Calu3 (cell line): ENCODE results near the gene VPS26C. TPM values are rescaled to one million over a fixed set of nuclear protein-coding genes. Genes with fewer than 3 reads are reported as not detected.

Experiments
- BruUV-seq: library from RNA; stranded (reverse); fragments of 400-500 nt; replicated peaks from 2 replicates; lab custom pipeline; 2021; lab: Mats Ljungman, UMichigan
- CTCF ChIA-PET: fragments of 300-600 bp; sonication (Branson Sonifier 250); formaldehyde crosslinking; loops from one replicate; lab custom pipeline; 2022; ENCODE audit warnings: antibody characterized with exemption; lab: Charles Lee
- DNase-seq: peaks from one replicate; pipeline ENCODE4 v3.0.0; 2022
- H3K27ac Mint-ChIP-seq: one replicate; pipeline ENCODE4 v1.8.0; 2022; ENCODE audit warnings: mixed read lengths; ENCODE audit not compliant: unreplicated experiment
- H3K27me3 Mint-ChIP-seq: one replicate; pipeline ENCODE4 v1.8.0; 2022; ENCODE audit warnings: mixed read lengths; ENCODE audit not compliant: unreplicated experiment
- H3K36me3 Mint-ChIP-seq: one replicate; pipeline ENCODE4 v1.8.0; 2022; ENCODE audit warnings: mild to moderate bottlenecking, moderate library complexity, mixed read lengths; ENCODE audit not compliant: insufficient read depth, unreplicated experiment
- H3K4me1 Mint-ChIP-seq: one replicate; pipeline ENCODE4 v1.8.0; 2022; ENCODE audit warnings: mild to moderate bottlenecking, low read depth, mixed read lengths; ENCODE audit not compliant: unreplicated experiment
- H3K4me3 Mint-ChIP-seq: one replicate; pipeline ENCODE4 v1.8.0; 2022; ENCODE audit warnings: mild to moderate bottlenecking, low read depth, moderate library complexity, mixed read lengths; ENCODE audit not compliant: unreplicated experiment
- H3K9me3 Mint-ChIP-seq: one replicate; pipeline ENCODE4 v1.8.0; 2022; ENCODE audit warnings: low read depth, mixed read lengths; ENCODE audit not compliant: unreplicated experiment
- CTCF ChIP-seq: fragments of 200-600 bp; IDR thresholded peaks from one replicate; pipeline ENCODE4 v1.8.0; 2022; ENCODE audit warnings: antibody characterized with exemption; ENCODE audit not compliant: unreplicated experiment
- intact Hi-C: fragments of 100-400 bp; cut with micrococcal nuclease; formaldehyde crosslinking; loops from one replicate; pipeline ENCODE4 v1.10.0; 2022; ENCODE audit not compliant: unreplicated experiment
- total RNA-seq: library from RNA; stranded (reverse); gene quantifications from 2 replicates; pipeline ENCODE4 v1.2.3, GENCODE V29; 2022

The VPS26C gene
- total RNA-seq, 1 experiment from 2014 or later: 32.3 TPM

- CTCF ChIA-PET: no interaction called here
- DNase-seq: no peak
- Mint-ChIP-seq H3K9me3 (no peaks in the 10 kb centered on the region), H3K27me3 (no peaks in the 10 kb centered on the region), H3K4me1 (no peaks in the 10 kb centered on the region), H3K27ac (no peak overlapping the region), H3K36me3 (peaks cover 5% of the 10 kb centered on the region), H3K4me3 (no peak overlapping the region)
- no peak for TF ChIP-seq CTCF
- intact Hi-C loops: no loop called here
- no TSS peak for BruUV-seq
Measured at GRCh38 chr21:37181059-37181458, 86.1 kb downstream of the VPS26C start.

- DNase-seq: peak; percentile 30
Measured at GRCh38 chr21:37176716-37177115, 90.4 kb downstream of the VPS26C start.

More at GRCh38 chr21:37176716-37177115, 90.4 kb downstream of the VPS26C start:
- H3K27ac Mint-ChIP-seq: no peak overlapping the region
- H3K27me3 Mint-ChIP-seq: no peaks in the 10 kb centered on the region
- peaks cover 11% of the 10 kb centered on the region for H3K36me3 Mint-ChIP-seq
- CTCF ChIA-PET: interaction anchor here (0.8 kb wide), 1 partner anchor 10 kb away, joined by 3 read pairs; no protein-coding TSS in a partner anchor
- BruUV-seq: no TSS peak
- H3K4me1 Mint-ChIP-seq: no peaks in the 10 kb centered on the region
- no peaks in the 10 kb centered on the region for H3K9me3 Mint-ChIP-seq
- TF ChIP-seq CTCF: no peak
- intact Hi-C loops: no loop called here
- no peak overlapping the region for H3K4me3 Mint-ChIP-seq

Other genes starting within 250 kb of the VPS26C start
- 18.7 and 20.4 TPM in 2 replicates for gene PIGP, start 194.3 kb downstream of the VPS26C start, total RNA-seq
- 66.2 and 68.0 TPM in 2 replicates for gene TTC3, start 194.1 kb downstream of the VPS26C start, total RNA-seq
- gene DYRK1A, start 99.4 kb upstream of the VPS26C start, total RNA-seq: 45.4 and 45.6 TPM in 2 replicates